WTC11 (cell line): Measurements from ENCODE around the gene CARM1. TPM values are rescaled to one million over a fixed set of nuclear protein-coding genes. Genes with fewer than 3 reads are reported as not detected.

Source experiments
- ATAC-seq: fragments of 200-7000 bp; cut with Tn5 transposase; 2 replicates; pipeline ENCODE4 v1.10.0; 2021; ENCODE audit warnings: mild to moderate bottlenecking, moderate library complexity
- CTCF ChIA-PET: fragments of 300-600 bp; sonication (Branson Sonifier 250); formaldehyde crosslinking; loops from one replicate; lab custom pipeline; 2021; ENCODE audit warnings: antibody characterized with exemption; lab: Charles Lee
- POLR2A ChIA-PET: fragments of 350-600 bp; sonication (Branson Sonifier 250); formaldehyde crosslinking; loops from one replicate; lab custom pipeline; 2021; ENCODE audit warnings: antibody characterized with exemption; lab: Charles Lee
- DNase-seq: peaks from one replicate; pipeline ENCODE4 v3.0.0; 2021; ENCODE audit warnings: low spot score
- H3K27ac Mint-ChIP-seq: 2 replicates; pipeline ENCODE4 v1.8.0; 2021; ENCODE audit warnings: mixed read lengths
- H3K27me3 Mint-ChIP-seq: 2 replicates; pipeline ENCODE4 v1.8.0; 2021; ENCODE audit warnings: low read depth, mild to moderate bottlenecking, moderate library complexity, mixed read lengths
- H3K36me3 Mint-ChIP-seq: 2 replicates; pipeline ENCODE4 v1.8.0; 2021; ENCODE audit warnings: mixed read lengths
- H3K4me1 Mint-ChIP-seq: 2 replicates; pipeline ENCODE4 v1.8.0; 2022; ENCODE audit warnings: mixed read lengths
- H3K4me3 Mint-ChIP-seq: 2 replicates; pipeline ENCODE4 v1.8.0; 2021; ENCODE audit warnings: mild to moderate bottlenecking, moderate library complexity, mixed read lengths
- H3K9me3 Mint-ChIP-seq: 2 replicates; pipeline ENCODE4 v1.8.0; 2021; ENCODE audit warnings: mixed read lengths
- ARID4B ChIP-seq: sonication (generic); formaldehyde crosslinking; IDR thresholded peaks from 2 replicates; pipeline ENCODE4 v1.8.0; 2023; ENCODE audit warnings: missing genetic modification reagents, mild to moderate bottlenecking, borderline replicate concordance
- ATF1 ChIP-seq: sonication (generic); formaldehyde crosslinking; IDR thresholded peaks from 2 replicates; pipeline ENCODE4 v1.8.1; 2023; ENCODE audit warnings: mild to moderate bottlenecking, moderate library complexity, missing genetic modification reagents
- CDX4 ChIP-seq: fragments of 250-450 bp; sonication (Bioruptor Pico); IDR thresholded peaks from 2 replicates; pipeline ENCODE4 v1.9.0; 2021; ENCODE audit warnings: moderate library complexity, mild to moderate bottlenecking, inconsistent platforms, borderline replicate concordance
- CREM ChIP-seq: sonication (generic); formaldehyde crosslinking; IDR thresholded peaks from 2 replicates; pipeline ENCODE4 v1.8.1; 2022; ENCODE audit warnings: mild to moderate bottlenecking, missing genetic modification reagents, moderate library complexity
- E2F1 ChIP-seq: sonication (generic); formaldehyde crosslinking; IDR thresholded peaks from 2 replicates; pipeline ENCODE4 v1.8.0; 2022; ENCODE audit warnings: mild to moderate bottlenecking, missing genetic modification reagents
- E2F4 ChIP-seq: sonication (generic); formaldehyde crosslinking; IDR thresholded peaks from 2 replicates; pipeline ENCODE4 v1.8.1; 2022; ENCODE audit warnings: low read depth, mild to moderate bottlenecking, moderate library complexity, missing genetic modification reagents, borderline replicate concordance
- ETV6 ChIP-seq: sonication (generic); formaldehyde crosslinking; IDR thresholded peaks from 2 replicates; pipeline ENCODE4 v1.8.1; 2022; ENCODE audit warnings: mild to moderate bottlenecking, missing genetic modification reagents
- FOXP4 ChIP-seq: sonication (generic); formaldehyde crosslinking; IDR thresholded peaks from 2 replicates; pipeline ENCODE4 v1.8.0; 2022; ENCODE audit warnings: mild to moderate bottlenecking, missing genetic modification reagents
- GTF2I ChIP-seq: fragments of 250-450 bp; sonication (Bioruptor Pico); conservative IDR thresholded peaks from 2 replicates; pipeline ENCODE4 v1.4.0; 2021; ENCODE audit warnings: mild to moderate bottlenecking
- IRF1 ChIP-seq: sonication (generic); formaldehyde crosslinking; IDR thresholded peaks from 2 replicates; pipeline ENCODE4 v1.8.0; 2023; ENCODE audit warnings: missing genetic modification reagents
- JUN ChIP-seq: sonication (generic); formaldehyde crosslinking; IDR thresholded peaks from 2 replicates; pipeline ENCODE4 v1.8.0; 2023; ENCODE audit warnings: mild to moderate bottlenecking, missing genetic modification reagents
- MYBL2 ChIP-seq: sonication (generic); formaldehyde crosslinking; IDR thresholded peaks from 2 replicates; pipeline ENCODE4 v1.8.1; 2023; ENCODE audit warnings: mild to moderate bottlenecking, moderate library complexity, missing genetic modification reagents
- NFATC4 ChIP-seq: fragments of 250-450 bp; sonication (Bioruptor Pico); IDR thresholded peaks from 2 replicates; pipeline ENCODE4 v1.9.0; 2021; ENCODE audit warnings: mild to moderate bottlenecking
- RORB ChIP-seq: fragments of 250-450 bp; sonication (Bioruptor Pico); IDR thresholded peaks from 2 replicates; pipeline ENCODE4 v1.9.0; 2021; ENCODE audit warnings: mild to moderate bottlenecking
- SOX15 ChIP-seq: fragments of 250-450 bp; sonication (Bioruptor Pico); IDR thresholded peaks from 2 replicates; pipeline ENCODE4 v1.9.0; 2021; ENCODE audit warnings: mild to moderate bottlenecking
- TEAD1 ChIP-seq: sonication (generic); formaldehyde crosslinking; IDR thresholded peaks from 2 replicates; pipeline ENCODE4 v1.8.0; 2022; ENCODE audit warnings: mild to moderate bottlenecking, missing genetic modification reagents
- TEAD4 ChIP-seq: sonication (generic); formaldehyde crosslinking; IDR thresholded peaks from 2 replicates; pipeline ENCODE4 v1.8.0; 2022; ENCODE audit warnings: mild to moderate bottlenecking, missing genetic modification reagents
- ZBTB43 ChIP-seq: sonication (generic); formaldehyde crosslinking; IDR thresholded peaks from 2 replicates; pipeline ENCODE4 v1.8.1; 2023; ENCODE audit warnings: mild to moderate bottlenecking, missing genetic modification reagents
- ZNF138 ChIP-seq: sonication (generic); formaldehyde crosslinking; conservative IDR thresholded peaks from 2 replicates; pipeline ENCODE4 v1.8.1; 2022; ENCODE audit warnings: mild to moderate bottlenecking, moderate library complexity, missing genetic modification reagents
- ZNF532 ChIP-seq: fragments of 250-450 bp; sonication (Bioruptor Pico); IDR thresholded peaks from 2 replicates; pipeline ENCODE4 v1.9.0; 2021; ENCODE audit warnings: mild to moderate bottlenecking, borderline replicate concordance
- total RNA-seq: library from RNA; stranded (reverse); gene quantifications from 3 replicates; pipeline ENCODE4 v1.2.3, GENCODE V29; 2021

CARM1 gene
- total RNA-seq, 1 experiment from 2014 or later: 125 TPM

- TF ChIP-seq ZNF532 (CRISPR knock-in tag) (no peak), E2F4 (no peak), JUN (CRISPR knock-in tag) (no peak), RORB (no peak), NFATC4 (CRISPR knock-in tag) (no peak), ZNF138 (CRISPR knock-in tag) (no peak), GTF2I (no peak), ZBTB43 (CRISPR knock-in tag) (no peak), TEAD1 (CRISPR knock-in tag) (no peak)
Observed at GRCh38 chr19:10918359-10918758, 47.0 kb downstream of the CARM1 start (continued).

GRCh38 chr19:10919352-10920287 is 48.3 kb downstream of the CARM1 start:
- Mint-ChIP-seq H3K4me1 (no peaks in the 10 kb centered on the region), H3K36me3 (peaks cover 9% of the 10 kb centered on the region), H3K4me3 (no peak overlapping the region), H3K9me3 (no peaks in the 10 kb centered on the region), H3K27me3 (no peaks in the 10 kb centered on the region), H3K27ac (no peak overlapping the region)
- CTCF ChIA-PET: interaction anchor here (1.2 kb wide), 1 partner anchor 17 kb away, joined by 5 read pairs; no protein-coding TSS in a partner anchor
- DNase-seq (no peak), ATAC-seq (no peak)
- POLR2A ChIA-PET: no interaction called here
- TF ChIP-seq ARID4B (CRISPR knock-in tag): no peak
- TF ChIP-seq MYBL2 (CRISPR knock-in tag): no peak
- no peak for TF ChIP-seq ETV6 (CRISPR knock-in tag)
- no peak for TF ChIP-seq CDX4 (CRISPR knock-in tag)
- TF ChIP-seq E2F1 (CRISPR knock-in tag): no peak
- no peak for TF ChIP-seq SOX15
- TF ChIP-seq CREM (CRISPR knock-in tag): no peak
- no peak for TF ChIP-seq FOXP4 (CRISPR knock-in tag)
- no peak for TF ChIP-seq IRF1 (CRISPR knock-in tag)
- no peak for TF ChIP-seq ATF1
- no peak for TF ChIP-seq TEAD4 (CRISPR knock-in tag)
